LNCAP (cell line): Measurements from ENCODE around the gene TEX2.

ENCODE experiments used
- TF ChIP-seq, protein P1 (sequence below): fragments of 450-650 bp; IDR thresholded peaks from 2 replicates; pipeline ENCODE4 v1.5.1; 2017; ENCODE audit warnings: mild to moderate bottlenecking

Gene TEX2

DNA sequence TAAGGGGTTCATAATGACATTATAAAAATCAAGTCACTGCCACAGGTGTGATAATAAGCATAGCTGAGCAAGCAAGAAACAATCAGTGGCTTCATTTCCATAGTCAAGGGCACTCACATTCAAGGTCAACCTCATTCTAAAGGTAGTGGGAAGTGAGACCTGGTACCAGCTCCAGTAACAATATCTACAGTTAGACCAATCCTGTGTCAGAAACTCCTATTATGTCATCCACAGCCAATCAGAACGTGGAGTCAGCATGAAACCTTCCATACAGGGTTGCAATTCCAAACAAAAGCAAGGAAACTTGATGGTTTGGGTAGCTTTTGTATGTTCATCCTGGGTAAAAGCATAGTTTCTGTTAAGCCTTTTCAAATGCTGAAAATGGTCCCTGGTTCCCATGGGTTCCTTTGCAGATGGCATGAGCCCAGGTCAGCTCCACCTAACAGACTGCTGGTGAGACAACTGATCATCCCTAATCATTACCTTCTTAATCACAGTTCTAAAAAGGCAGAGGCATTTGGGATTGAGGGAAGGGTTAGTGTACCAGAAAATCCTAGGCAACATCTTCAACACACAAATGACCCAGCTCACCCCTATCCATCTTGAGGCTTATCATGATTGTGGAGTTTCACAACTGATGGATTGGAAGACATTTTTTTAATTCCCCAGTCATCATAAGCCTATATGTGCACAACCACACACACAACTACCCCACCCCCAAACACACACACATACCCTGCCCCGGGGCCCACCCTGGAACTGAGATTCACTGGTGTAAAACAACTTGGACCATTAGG, 30.4 kb downstream of the TEX2 start:
- TF ChIP-seq, protein P1, sequence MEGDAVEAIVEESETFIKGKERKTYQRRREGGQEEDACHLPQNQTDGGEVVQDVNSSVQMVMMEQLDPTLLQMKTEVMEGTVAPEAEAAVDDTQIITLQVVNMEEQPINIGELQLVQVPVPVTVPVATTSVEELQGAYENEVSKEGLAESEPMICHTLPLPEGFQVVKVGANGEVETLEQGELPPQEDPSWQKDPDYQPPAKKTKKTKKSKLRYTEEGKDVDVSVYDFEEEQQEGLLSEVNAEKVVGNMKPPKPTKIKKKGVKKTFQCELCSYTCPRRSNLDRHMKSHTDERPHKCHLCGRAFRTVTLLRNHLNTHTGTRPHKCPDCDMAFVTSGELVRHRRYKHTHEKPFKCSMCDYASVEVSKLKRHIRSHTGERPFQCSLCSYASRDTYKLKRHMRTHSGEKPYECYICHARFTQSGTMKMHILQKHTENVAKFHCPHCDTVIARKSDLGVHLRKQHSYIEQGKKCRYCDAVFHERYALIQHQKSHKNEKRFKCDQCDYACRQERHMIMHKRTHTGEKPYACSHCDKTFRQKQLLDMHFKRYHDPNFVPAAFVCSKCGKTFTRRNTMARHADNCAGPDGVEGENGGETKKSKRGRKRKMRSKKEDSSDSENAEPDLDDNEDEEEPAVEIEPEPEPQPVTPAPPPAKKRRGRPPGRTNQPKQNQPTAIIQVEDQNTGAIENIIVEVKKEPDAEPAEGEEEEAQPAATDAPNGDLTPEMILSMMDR, result no peak

DNA sequence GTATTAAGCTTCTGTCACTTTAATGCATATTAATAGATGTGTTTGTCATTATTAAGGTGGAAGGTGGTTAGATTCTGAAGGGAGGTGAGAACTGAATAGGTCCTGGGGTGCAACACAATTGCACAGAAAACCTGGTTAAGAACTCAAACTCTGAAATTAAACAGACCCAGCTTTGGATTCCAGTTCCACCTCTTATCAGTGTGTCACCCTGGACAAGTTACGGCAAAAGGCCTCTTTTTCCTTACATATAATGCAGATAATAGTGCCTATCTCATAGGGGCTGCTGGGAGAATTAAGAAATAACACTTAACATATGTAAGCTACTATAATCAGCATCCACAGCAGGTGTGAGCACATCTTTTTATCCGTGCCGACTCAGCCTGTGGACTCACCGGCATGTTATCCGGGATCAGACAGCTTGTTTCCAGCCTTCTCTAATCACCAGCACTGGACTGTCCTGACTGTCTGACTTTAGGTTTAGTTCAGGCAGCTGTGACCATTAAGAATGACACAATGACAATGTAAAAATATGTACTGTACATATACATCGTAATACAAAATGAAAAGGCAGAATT, 31.4 kb downstream of the TEX2 start:
- TF ChIP-seq, protein P1, result no peak

GRCh38 chr17:64230791-64231408, 32.2 kb downstream of the TEX2 start:
- TF ChIP-seq, protein P1, result no peak

DNA sequence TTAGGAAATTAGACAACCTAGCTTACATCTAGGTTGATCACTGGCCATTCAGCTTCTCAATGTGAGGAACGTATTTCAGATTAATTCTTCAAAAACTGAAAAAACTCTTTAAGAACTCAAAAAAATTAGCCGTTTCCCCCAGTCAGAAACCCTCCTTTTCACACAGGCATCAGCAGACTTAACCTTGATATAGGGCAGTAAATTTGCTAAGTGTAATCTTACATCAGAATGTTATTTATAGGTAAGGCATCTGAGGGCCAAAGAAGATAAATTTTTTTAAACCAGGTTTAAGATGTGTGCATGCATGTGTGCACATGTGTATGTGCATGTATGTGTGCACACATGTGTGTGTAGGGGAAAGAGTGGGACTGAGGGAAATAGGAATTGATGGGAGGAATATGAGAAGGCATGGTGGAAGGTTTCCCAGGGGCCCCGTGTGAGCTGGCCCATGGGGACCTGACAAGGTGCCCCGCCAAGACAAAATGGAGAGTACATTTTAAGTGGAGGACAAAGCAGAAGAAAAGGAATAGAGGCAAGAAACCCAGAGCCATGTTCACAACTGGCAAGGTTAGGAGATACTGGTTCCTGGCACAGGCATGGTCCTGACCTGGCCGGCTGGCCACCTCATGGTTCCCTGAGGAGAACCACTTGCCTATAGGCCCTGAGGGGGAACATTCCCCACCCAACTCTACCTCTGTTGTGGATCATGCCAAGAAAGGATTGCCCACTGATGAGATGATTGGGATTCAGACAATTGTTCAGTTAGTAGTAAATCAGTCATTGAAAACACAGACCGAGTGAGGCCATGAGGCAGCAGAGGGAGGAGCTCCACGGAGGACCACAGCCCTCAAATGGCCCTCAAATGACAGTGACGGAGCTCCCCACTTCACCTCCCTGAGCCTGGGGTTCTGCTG, 33.0 kb downstream of the TEX2 start:
- TF ChIP-seq, protein P1, result no peak

- TF ChIP-seq, protein P1, result no peak
Measured at GRCh38 chr17:64226132-64226531, 36.9 kb downstream of the TEX2 start.

GRCh38 chr17:64225410-64225809, 37.6 kb downstream of the TEX2 start:
- TF ChIP-seq, protein P1, result no peak
